IPS-18a (cell line): ENCODE measurements around the gene SNORC.

Source experiments
- H3K27ac ChIP-seq: one replicate; pipeline ENCODE4 v1.5.1; 2013; ENCODE audit warnings: low read length
- H3K27me3 ChIP-seq: one replicate; pipeline ENCODE4 v1.6.1; 2013; ENCODE audit warnings: mild to moderate bottlenecking, low read length; ENCODE audit not compliant: control insufficient read depth, insufficient read depth
- H3K36me3 ChIP-seq: one replicate; pipeline ENCODE4 v1.6.1; 2013; ENCODE audit warnings: low read depth, low read length; ENCODE audit not compliant: control insufficient read depth
- H3K4me1 ChIP-seq: one replicate; pipeline ENCODE4 v1.6.1; 2013; ENCODE audit warnings: low read depth, low read length; ENCODE audit not compliant: control insufficient read depth
- H3K4me3 ChIP-seq: one replicate; pipeline ENCODE4 v1.5.1; 2013; ENCODE audit warnings: low read length
- H3K9ac ChIP-seq: one replicate; pipeline ENCODE4 v1.6.1; 2013; ENCODE audit warnings: mild to moderate bottlenecking, low read length, moderate library complexity
- H3K9me3 ChIP-seq: one replicate; pipeline ENCODE4 v1.6.1; 2013; ENCODE audit warnings: low read depth, low read length; ENCODE audit not compliant: control insufficient read depth

The SNORC gene

DNA sequence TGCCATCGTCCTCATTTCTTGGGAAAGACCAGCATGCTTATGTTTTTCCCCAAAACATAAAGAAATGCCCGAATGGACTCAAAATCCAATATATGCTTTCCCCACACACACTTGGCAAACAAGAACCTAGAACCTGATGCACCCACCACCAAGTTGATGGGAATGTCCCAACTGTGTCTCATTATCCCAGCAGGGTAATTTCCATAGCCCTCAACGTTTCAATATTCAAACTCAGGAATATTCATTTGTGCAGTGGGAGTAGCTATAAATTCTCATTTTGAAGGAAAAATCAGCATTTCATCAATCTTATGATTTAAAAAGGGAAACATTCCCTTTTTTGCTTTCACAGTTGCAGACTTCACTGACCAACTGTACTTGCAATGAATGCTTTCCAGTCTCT lies 50.7 kb downstream of the SNORC start:
- H3K27me3 ChIP-seq, result peaks cover 16% of the 10 kb centered on the region

DNA sequence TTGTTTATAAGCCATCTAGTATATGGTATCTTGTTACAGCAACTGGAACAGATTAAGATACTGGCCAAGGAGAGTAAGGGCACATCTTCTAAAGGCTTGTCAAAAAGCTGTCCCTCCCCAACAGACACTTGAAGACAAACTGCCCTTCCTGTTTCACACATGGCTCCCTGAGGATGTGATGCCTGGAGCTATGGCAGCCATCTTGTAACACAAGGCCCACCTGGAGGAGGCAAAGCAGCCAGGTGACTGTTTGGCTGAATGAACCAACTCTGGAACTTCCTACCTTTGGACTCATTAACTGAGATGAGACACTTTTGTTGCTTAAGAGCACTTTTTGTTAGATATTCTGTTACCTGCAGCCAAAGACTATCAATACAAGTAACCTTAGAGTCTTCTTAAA lies 54.4 kb downstream of the SNORC start:
- Histone ChIP-seq H3K36me3 (no peaks in the 10 kb centered on the region), H3K9me3 (no peaks in the 10 kb centered on the region), H3K9ac (no peak overlapping the region), H3K4me3 (no peak overlapping the region), H3K27me3 (peaks cover 50% of the 10 kb centered on the region), H3K27ac (no peak overlapping the region), H3K4me1 (peaks cover 16% of the 10 kb centered on the region)

More for the DNA sequence above, 50.7 kb downstream of the SNORC start:
- Histone ChIP-seq H3K4me3 (no peak overlapping the region), H3K4me1 (peaks cover 5% of the 10 kb centered on the region), H3K9me3 (no peaks in the 10 kb centered on the region), H3K36me3 (no peaks in the 10 kb centered on the region), H3K9ac (no peak overlapping the region), H3K27ac (no peak overlapping the region)

DNA sequence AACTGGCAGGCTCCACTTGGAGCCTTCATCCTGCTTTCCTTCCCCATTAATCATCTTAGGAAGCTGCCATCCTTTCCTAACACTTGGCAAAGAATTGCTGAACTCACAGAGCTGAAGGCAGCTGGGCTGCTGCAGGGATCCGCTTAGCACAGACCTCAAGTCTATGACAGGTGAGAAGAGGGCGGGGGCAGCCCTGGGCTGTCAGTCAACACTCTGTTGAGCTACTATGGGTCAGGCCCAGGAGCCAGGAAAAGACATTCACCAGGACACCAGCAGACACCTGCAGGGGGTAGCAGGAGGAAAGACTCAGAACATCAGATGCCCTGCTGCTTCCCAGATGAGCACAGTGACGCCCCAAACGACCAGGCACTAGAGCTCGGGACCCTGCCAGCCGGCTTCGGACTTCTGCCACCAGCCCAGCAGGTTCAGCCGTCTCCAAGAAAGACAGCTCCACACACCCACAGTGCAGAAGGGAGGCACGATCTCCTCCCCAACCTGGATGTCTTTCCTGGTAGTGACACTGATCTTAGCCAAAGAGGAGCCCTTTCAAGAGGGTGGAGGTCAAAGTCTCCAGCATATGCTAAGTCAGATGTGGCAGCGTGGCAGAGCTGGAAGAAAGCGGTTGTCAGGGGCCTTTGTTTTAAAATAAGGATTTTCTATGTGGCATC lies 55.2 kb downstream of the SNORC start:
- Histone ChIP-seq H3K27ac (no peak overlapping the region), H3K9ac (no peak overlapping the region), H3K4me3 (peak overlapping the region; percentile 9), H3K9me3 (no peaks in the 10 kb centered on the region), H3K36me3 (no peaks in the 10 kb centered on the region), H3K27me3 (peaks cover 58% of the 10 kb centered on the region), H3K4me1 (peaks cover 16% of the 10 kb centered on the region)

DNA sequence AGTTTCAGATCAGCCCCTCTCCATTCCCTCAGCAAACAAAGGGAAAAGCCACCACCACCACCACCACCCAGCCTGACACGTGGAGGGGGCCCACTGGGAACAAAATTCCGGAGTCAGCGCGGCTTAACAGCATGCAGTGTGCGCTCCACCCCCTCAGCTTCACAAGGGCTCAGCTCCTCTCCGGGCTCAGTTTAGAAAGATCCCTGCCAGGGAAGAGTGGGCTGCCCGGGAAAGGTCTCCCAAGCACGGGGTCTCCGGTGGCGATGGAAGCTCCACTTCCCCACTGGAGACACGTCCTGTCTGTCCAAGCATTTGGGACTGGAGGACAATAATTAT lies 55.7 kb downstream of the SNORC start:
- Histone ChIP-seq H3K27me3 (peaks cover 63% of the 10 kb centered on the region), H3K36me3 (no peaks in the 10 kb centered on the region), H3K27ac (no peak overlapping the region), H3K9ac (no peak overlapping the region), H3K9me3 (no peaks in the 10 kb centered on the region), H3K4me1 (peaks cover 16% of the 10 kb centered on the region), H3K4me3 (peak overlapping the region; percentile 9)

DNA sequence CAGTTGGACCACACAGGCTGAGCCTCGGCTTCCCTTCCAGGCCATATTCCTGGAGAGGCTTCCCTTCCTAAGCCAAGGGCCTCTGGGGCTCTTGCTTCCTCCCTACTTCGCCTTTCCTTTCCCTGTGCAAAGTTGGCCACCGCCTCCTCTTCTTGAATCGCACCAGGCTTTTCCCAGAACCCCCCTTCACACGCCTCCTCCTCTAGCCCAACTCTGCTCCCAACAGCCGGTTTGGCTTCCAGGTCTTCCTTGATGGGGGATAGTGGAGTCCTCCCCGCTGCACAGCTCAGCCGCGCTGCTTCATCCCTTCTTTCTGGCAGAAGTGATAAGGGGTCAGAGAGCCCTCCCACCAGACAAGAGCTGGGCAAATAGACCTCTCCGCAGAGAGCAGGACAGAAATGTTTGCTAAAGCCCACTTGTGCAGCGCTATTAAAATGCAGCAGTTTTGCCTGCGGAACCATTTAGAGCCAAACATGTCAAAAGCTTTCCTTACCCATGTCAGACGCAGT lies 56.4 kb downstream of the SNORC start:
- H3K27me3 ChIP-seq, result peaks cover 69% of the 10 kb centered on the region
- no peak overlapping the region for H3K9ac ChIP-seq
- peaks cover 16% of the 10 kb centered on the region for H3K4me1 ChIP-seq
- peak overlapping the region; percentile 46 for H3K4me3 ChIP-seq
- H3K27ac ChIP-seq, result no peak overlapping the region
- H3K36me3 ChIP-seq, result no peaks in the 10 kb centered on the region
- H3K9me3 ChIP-seq, result no peaks in the 10 kb centered on the region

DNA sequence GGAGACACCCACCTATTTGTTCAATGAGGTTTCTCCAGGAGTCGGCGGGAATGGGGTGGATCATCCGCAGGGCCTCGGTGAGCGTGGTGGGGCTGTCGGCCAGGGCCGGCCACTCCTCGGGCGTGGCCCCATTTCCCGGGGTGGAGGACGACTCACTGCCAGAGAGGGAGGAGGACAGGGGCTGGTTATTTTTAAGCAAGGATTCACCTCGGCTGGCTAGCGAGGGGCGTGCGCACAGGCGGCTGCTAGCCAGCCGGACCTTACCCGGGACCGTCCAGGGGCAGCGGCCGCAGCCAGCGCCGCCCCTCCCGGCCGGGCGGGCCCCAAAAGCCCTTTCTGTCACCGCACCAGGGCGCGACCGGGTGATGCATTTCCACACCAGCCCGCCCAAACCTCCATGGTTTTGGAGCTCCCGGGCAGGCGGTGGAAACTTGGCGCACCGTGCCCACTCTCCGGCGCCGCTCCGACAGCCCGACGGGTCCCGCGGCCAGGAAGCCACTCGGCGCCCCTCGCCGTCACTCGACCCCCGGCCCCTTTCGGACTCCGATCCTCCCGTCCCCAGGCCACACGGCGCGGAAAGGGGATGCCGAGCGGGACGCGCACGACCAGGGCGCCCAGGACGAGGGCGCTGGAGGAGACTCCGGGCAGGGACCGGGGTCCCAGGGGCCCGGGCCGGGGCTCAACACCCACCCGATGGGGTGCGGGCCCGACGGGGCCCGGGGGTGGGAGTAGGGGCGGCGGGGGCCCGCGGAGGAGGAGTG lies 57.1 kb downstream of the SNORC start:
- peak overlapping the region; percentile 46 for H3K4me3 ChIP-seq
- H3K27ac ChIP-seq, result no peak overlapping the region
- peaks cover 16% of the 10 kb centered on the region for H3K4me1 ChIP-seq
- H3K9me3 ChIP-seq, result no peaks in the 10 kb centered on the region
- peaks cover 69% of the 10 kb centered on the region for H3K27me3 ChIP-seq
- H3K36me3 ChIP-seq, result no peaks in the 10 kb centered on the region
- H3K9ac ChIP-seq, result no peak overlapping the region

DNA sequence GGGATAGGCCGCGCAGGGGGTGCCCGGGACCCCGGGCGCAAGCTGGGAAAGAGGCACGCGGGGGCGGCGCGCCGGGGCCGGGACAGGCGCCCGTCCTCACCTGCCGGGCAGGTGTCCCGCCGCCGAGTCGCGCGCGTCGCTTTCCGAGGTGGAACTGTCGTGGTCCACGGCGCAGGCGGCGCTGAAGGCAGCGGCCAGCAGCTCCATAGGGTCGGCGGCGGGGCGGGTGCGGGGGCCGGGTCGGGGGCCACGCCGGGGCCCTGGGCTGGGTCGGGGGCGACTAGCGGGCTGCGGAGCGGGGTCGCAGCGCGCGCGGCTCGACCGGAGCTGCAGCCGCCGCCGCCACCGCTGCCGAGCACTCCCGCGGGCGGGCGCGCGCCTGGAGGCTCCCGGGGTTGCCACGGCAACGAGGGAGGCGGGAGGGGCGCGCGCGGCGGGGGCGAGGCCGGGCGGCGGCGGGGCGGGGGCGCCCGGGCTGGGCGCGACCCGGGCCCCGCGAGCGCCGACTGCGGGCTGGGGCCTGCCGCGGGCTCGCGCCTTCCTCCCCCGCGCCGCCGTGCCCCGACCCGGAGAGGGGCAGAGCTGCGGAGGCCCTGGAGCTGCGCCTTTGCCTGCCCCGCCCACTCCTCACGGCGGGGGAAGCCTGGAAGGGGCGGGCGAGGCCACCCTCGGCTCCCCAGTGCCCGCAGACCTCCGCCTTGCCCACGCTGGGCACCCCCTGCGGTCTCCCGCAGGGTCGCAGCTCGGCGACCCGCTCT lies 57.9 kb downstream of the SNORC start:
- peaks cover 69% of the 10 kb centered on the region for H3K27me3 ChIP-seq
- H3K27ac ChIP-seq, result no peak overlapping the region
- H3K9me3 ChIP-seq, result no peaks in the 10 kb centered on the region
- H3K4me3 ChIP-seq, result peak overlapping the region; percentile 60
- no peak overlapping the region for H3K9ac ChIP-seq
- H3K36me3 ChIP-seq, result no peaks in the 10 kb centered on the region
- peaks cover 16% of the 10 kb centered on the region for H3K4me1 ChIP-seq
